GM19468 (cell line): ENCODE measurements around the gene DBH.

ENCODE experiments used
- ATAC-seq: cut with Tn5 transposase; IDR thresholded peaks from one replicate; pipeline ENCODE4 v1.9.1; 2021; ENCODE audit warnings: mild to moderate bottlenecking, moderate library complexity, moderate number of reproducible peaks; ENCODE audit not compliant: unreplicated experiment; ENCODE audit errors: extremely low read depth

The DBH gene

DNA sequence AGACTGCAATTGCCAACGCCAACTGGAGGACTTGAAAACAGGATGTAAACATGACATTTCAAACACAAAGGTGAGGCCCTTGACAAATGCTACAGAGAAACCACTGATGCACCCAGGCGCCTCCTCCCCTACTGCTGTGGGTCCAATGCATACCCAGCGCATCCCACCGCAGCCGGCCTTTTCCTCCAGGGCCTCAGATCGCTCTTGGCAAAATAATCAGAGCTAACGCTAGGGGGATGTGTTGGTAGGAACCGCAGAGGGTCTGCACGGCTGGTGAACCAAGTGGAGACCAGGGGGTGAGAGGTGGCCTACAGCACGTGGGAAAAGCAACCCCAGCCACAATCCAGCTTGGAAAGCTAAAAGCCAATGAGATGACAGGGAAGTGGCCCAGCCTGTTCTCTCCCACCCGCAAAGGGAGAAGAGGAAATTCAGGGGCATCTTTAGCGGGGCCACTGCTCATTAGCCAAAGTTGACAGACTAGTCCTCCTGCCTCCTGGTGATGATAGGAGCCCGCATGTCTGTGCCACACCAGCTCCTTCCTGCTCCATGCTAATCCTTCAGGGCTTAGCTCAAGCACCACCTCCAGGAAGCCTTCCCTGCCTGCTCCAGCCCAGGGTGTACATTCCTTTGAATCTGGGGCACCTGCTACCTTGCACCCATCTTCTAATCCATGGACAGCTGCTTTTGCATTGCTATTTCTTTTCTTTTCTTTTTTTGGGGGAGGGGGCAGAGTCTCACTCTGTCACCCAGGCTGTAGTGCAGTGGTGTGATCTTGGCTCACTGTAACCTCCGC is 32.8 kb upstream of the DBH start:
- no peak for ATAC-seq

- no peak for ATAC-seq
Measured at GRCh38 chr9:133604214-133604613, 31.9 kb upstream of the DBH start.

DNA sequence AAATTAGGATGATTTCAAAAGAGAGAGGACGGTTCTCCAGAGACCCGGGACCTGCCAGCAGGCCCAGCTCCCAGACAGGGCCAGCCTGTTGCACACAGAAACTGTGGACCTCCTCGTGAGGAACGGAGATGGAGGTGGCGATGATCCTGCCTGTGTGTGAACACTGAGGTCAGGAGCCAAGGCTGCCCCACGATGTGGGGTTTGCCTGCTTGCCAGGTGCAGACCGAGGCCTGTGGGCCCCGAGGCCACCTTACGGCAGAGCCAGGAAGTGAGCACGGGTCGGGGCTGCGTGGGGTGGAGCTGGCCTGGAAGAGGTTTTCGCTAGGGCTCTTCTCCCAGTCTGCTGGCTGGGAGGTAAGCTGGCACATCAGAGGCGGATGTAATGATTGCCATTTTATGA is 31.3 kb upstream of the DBH start:
- no peak for ATAC-seq

GRCh38 chr9:133605446-133605845 is 30.7 kb upstream of the DBH start:
- ATAC-seq: no peak

GRCh38 chr9:133605856-133606707 is 30.1 kb upstream of the DBH start:
- no peak for ATAC-seq

DNA sequence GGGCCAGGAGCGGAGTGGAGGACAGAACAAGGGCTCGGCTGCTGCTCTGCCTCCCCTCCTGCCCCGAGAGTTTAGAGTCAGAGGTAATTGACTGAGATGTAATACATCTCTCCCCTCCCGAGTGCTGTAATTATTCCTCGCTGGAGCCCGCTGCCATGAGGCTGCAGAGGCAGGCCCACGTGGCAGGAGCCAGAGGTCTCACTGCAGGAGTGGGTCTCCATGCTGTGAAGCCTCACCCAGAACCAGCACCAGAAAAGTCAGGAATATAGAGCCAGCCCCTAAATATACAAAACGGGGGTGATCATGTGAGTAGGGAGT is 29.5 kb upstream of the DBH start:
- no peak for ATAC-seq

DNA sequence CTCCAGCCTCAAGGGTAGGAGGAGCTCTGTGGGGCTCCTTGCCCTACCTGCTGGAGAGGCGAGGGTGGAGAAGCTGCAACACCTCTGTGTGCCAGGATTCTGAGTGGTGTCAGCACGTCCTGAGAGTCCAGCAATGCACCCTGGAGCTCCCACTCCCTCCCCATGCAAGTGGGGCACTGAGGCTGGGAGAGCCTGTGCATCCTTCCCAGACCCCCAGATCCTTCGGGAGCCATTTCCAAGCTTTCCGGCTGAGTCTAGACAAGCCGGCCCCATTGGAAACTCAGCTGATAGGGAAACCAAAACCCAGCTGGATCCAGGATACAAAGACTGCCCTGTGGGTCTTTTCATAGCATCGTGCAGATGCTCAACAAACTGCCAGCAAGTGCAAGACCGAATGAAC is 28.8 kb upstream of the DBH start:
- no peak for ATAC-seq

DNA sequence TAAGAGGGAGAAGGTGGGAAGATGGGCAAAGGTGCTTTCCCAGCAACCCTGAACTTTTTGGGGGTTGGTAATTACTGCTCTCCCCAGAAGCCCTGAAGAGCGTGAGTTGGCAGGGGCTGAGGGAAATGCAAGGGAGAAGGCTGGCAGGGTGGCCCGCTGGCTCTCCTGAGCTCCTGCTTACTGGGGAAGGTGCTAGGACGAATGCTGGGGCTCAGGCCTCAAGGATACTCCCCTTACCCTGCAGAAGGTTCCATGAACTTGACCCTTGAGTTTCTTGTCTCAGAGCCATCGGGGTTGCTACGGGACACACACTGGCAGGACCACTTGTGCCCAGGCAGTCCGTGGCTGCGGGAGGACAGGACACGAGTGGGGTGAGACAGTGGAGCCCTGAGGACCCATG is 28.2 kb upstream of the DBH start:
- no peak for ATAC-seq

GRCh38 chr9:133608382-133608781 is 27.8 kb upstream of the DBH start:
- ATAC-seq: no peak

GRCh38 chr9:133608889-133609288 is 27.3 kb upstream of the DBH start:
- ATAC-seq: no peak

GRCh38 chr9:133609311-133610098 is 26.7 kb upstream of the DBH start, which contains the start of gene FAM163B:
Gene FAM163B, minus strand, starts transcription at chr9:133609389. Its CDS starts 29,166 bp downstream, at chr9:133580223.
- ATAC-seq: no peak

DNA sequence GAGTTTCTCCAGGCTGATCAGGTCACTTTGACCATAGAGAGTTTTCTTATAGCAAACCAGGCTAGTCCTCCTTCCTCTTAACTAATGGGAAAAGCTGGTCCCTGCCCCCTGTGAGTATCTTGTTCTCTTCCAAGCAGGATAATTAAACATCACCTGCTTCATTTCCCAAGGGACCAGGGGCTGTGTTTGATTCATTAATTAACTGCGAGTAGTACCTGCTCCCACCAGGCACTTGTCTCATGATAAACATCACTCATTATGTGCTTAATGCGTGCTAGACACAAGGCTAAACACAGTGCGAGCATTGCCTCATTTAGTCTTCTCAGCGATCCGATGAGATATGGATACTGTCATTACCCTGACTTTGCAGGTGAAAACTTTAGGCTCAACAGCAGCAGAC is 25.3 kb upstream of the DBH start:
- ATAC-seq: no peak

DNA sequence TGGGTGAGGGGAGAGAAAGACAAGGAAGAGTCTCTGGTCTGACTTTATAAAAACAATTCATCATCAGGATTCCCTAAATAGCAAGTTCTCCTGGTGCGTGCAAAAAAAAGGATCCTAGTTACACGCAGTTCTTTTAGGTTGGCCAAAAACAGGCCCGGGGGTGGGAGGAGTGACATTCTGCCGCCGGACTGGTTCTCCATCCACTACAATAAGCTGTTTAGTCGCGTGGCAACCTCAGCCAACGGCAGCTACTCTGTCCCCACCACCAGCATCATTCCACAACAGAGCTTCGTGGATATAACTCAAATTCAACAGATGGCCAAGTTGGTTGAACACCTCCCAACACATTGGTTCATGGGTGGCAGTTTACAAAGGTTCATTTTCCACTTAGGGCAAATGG is 24.1 kb upstream of the DBH start:
- ATAC-seq: no peak

DNA sequence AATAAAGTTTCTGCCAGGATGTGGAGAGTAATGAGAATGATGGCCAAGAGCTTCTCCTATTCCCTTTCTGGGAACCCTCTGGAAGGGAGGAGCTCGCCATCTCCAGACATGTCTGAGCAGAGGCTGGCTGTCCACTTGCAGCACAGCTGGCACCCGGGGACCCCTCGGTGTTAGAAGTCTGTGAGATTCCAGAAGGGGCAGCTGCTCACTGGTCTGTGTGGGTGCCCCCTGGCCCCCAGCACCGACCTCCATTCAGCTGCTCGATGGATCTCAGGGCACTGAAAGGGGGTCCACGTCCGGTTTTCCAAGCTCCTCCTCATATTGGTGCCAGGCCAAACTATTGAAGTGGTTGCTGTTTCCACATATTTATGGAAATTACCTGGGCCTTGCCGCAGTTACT is 23.3 kb upstream of the DBH start:
- no peak for ATAC-seq

DNA sequence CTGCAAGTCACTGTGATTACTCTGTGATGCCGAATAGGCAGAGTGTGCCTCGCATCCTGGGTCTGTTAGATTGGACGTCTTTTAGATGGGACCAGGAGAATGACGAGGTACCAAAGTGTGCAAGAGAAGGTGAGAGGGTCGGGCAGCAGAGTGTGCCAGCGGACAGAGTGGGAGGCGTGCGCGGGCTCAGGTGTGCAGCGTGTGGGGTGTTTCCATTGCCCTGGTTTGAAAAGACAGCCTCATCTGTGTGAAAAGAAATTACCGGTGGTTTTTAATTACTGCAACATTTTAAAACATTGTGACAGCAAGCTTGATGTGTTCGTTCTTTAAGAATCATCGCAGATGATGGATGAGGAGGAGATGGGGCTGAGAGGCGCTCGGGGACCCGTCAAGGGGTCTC is 22.7 kb upstream of the DBH start:
- ATAC-seq: no peak

DNA sequence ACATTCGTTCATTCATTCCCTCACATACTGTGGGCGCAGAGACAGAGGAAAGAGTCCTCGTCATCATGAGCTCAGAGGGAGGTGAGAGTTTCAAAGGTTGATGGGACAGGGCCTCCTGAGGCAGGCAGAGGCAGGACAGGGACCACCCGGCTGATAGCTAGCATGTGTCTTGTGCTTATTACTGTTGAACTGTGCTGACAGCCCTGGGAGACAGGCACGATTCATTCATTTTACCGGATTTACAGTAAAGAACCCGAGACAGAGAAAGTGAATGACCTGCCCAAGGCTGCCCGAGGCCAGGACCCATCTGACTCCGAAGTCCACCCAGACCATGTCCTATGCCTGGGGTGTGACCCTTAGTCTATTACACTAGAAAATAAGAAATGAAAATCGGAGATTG is 22.1 kb upstream of the DBH start:
- ATAC-seq: no peak

GRCh38 chr9:133614678-133615077 is 21.5 kb upstream of the DBH start:
- no peak for ATAC-seq

GRCh38 chr9:133615186-133615585 is 21.0 kb upstream of the DBH start:
- ATAC-seq: no peak

- no peak for ATAC-seq
Measured at GRCh38 chr9:133615606-133616188, 20.5 kb upstream of the DBH start.

- no peak for ATAC-seq
Measured at GRCh38 chr9:133616643-133617405, 19.3 kb upstream of the DBH start.
